ENCODE measurements around the gene RWDD4.

The RWDD4 gene

GRCh38 chr4:183636923-183637322, 22.1 kb downstream of the RWDD4 start:
- H2AK5ac ChIP-seq (ENCODE audit: low read length) = no peak overlapping the region
- no peak overlapping the region for H4K12ac ChIP-seq (ENCODE audit: low read depth, low read length)
- H2BK120ac ChIP-seq (ENCODE audit: insufficient read depth, low read length, poor library complexity) = no peak overlapping the region
- H2AFZ ChIP-seq (ENCODE audit: insufficient read depth, low read length, poor library complexity) = no peak overlapping the region
- no peak overlapping the region for H2BK5ac ChIP-seq (ENCODE audit: low read depth, low read length, poor library complexity)
- no peak overlapping the region for H2BK12ac ChIP-seq (ENCODE audit: low read length)
- H3K23ac ChIP-seq (ENCODE audit: low read length) = no peak overlapping the region
- no peak overlapping the region for H3K9ac ChIP-seq (ENCODE audit: low read length)
- peaks cover 2% of the 10 kb centered on the region for H3K9me3 ChIP-seq (ENCODE audit: insufficient read depth, low read depth, low read length)
- H3K79me1 ChIP-seq (ENCODE audit: low read length) = no peaks in the 10 kb centered on the region
- H3K36me3 ChIP-seq (ENCODE audit: control insufficient read depth in 1 of 2, insufficient read depth in 2 of 2, low read length in 2 of 2) = no peaks in the 10 kb centered on the region
- no peaks in the 10 kb centered on the region for H3K27me3 ChIP-seq (ENCODE audit: insufficient read depth, low read length)
- DNase-seq = no peak
- H3K14ac ChIP-seq (ENCODE audit: low read length) = no peak overlapping the region
- H4K8ac ChIP-seq (ENCODE audit: low read depth, low read length) = no peak overlapping the region
- H4K91ac ChIP-seq (ENCODE audit: low read depth, low read length) = no peak overlapping the region
- H3K4ac ChIP-seq (ENCODE audit: low read depth, low read length) = no peak overlapping the region
- H3K4me1 ChIP-seq (ENCODE audit: control insufficient read depth in 1 of 2, insufficient read depth in 2 of 2, low read length in 2 of 2) = no peaks in the 10 kb centered on the region
- WGBS (ENCODE audit: extremely low coverage, insufficient coverage, insufficient read length) = no CpG with 5 or more reads among the region's 5 CpGs
- no peaks in the 10 kb centered on the region for H3K79me2 ChIP-seq (ENCODE audit: control insufficient read depth, insufficient read depth, low read length, poor library complexity)
- no peak overlapping the region for H3K4me3 ChIP-seq (ENCODE audit: low read depth, low read length)
- H3K18ac ChIP-seq (ENCODE audit: low read length) = no peak overlapping the region
- no peak overlapping the region for H3K4me2 ChIP-seq (ENCODE audit: low read length)
- H3K27ac ChIP-seq (ENCODE audit: low read depth, low read length) = no peak overlapping the region

- H3K18ac ChIP-seq (ENCODE audit: low read length) = no peak overlapping the region
- H2AFZ ChIP-seq (ENCODE audit: insufficient read depth, low read length, poor library complexity) = no peak overlapping the region
- H3K4me3 ChIP-seq (ENCODE audit: low read depth, low read length) = no peak overlapping the region
- H3K79me1 ChIP-seq (ENCODE audit: low read length) = no peaks in the 10 kb centered on the region
- no peak overlapping the region for H3K14ac ChIP-seq (ENCODE audit: low read length)
- no peak overlapping the region for H3K27ac ChIP-seq (ENCODE audit: low read depth, low read length)
- H3K4me2 ChIP-seq (ENCODE audit: low read length) = no peak overlapping the region
- H3K9ac ChIP-seq (ENCODE audit: low read length) = no peak overlapping the region
- H4K8ac ChIP-seq (ENCODE audit: low read depth, low read length) = no peak overlapping the region
- H4K12ac ChIP-seq (ENCODE audit: low read depth, low read length) = no peak overlapping the region
- no peak overlapping the region for H2BK12ac ChIP-seq (ENCODE audit: low read length)
- no peak overlapping the region for H3K4ac ChIP-seq (ENCODE audit: low read depth, low read length)
- no peak overlapping the region for H2BK5ac ChIP-seq (ENCODE audit: low read depth, low read length, poor library complexity)
- H2AK5ac ChIP-seq (ENCODE audit: low read length) = no peak overlapping the region
- no peak overlapping the region for H2BK120ac ChIP-seq (ENCODE audit: insufficient read depth, low read length, poor library complexity)
- H4K91ac ChIP-seq (ENCODE audit: low read depth, low read length) = no peak overlapping the region
- H3K9me3 ChIP-seq (ENCODE audit: insufficient read depth, low read depth, low read length) = peaks cover 2% of the 10 kb centered on the region
- WGBS (ENCODE audit: extremely low coverage, insufficient coverage, insufficient read length) = no CpG with 5 or more reads among the region's 8 CpGs
- no peaks in the 10 kb centered on the region for H3K79me2 ChIP-seq (ENCODE audit: control insufficient read depth, insufficient read depth, low read length, poor library complexity)
- no peaks in the 10 kb centered on the region for H3K36me3 ChIP-seq (ENCODE audit: control insufficient read depth in 1 of 2, insufficient read depth in 2 of 2, low read length in 2 of 2)
- no peak overlapping the region for H3K23ac ChIP-seq (ENCODE audit: low read length)
- H3K4me1 ChIP-seq (ENCODE audit: control insufficient read depth in 1 of 2, insufficient read depth in 2 of 2, low read length in 2 of 2) = no peaks in the 10 kb centered on the region
- no peaks in the 10 kb centered on the region for H3K27me3 ChIP-seq (ENCODE audit: insufficient read depth, low read length)
- DNase-seq = no peak
Measured at GRCh38 chr4:183636503-183636902, 22.5 kb downstream of the RWDD4 start.

- Histone ChIP-seq H2AFZ (ENCODE audit: insufficient read depth, low read length, poor library complexity) (no peak overlapping the region), H3K14ac (ENCODE audit: low read length) (no peak overlapping the region), H3K27ac (ENCODE audit: low read depth, low read length) (no peak overlapping the region), H3K4me2 (ENCODE audit: low read length) (no peak overlapping the region), H3K23ac (ENCODE audit: low read length) (no peak overlapping the region), H3K79me2 (ENCODE audit: control insufficient read depth, insufficient read depth, low read length, poor library complexity) (no peaks in the 10 kb centered on the region), H3K9me3 (ENCODE audit: insufficient read depth, low read depth, low read length) (peaks cover 2% of the 10 kb centered on the region), H3K18ac (ENCODE audit: low read length) (no peak overlapping the region), H2BK5ac (ENCODE audit: low read depth, low read length, poor library complexity) (no peak overlapping the region), H3K4ac (ENCODE audit: low read depth, low read length) (no peak overlapping the region), H2BK120ac (ENCODE audit: insufficient read depth, low read length, poor library complexity) (no peak overlapping the region), H2BK12ac (ENCODE audit: low read length) (no peak overlapping the region), H4K12ac (ENCODE audit: low read depth, low read length) (no peak overlapping the region), H4K8ac (ENCODE audit: low read depth, low read length) (no peak overlapping the region), H4K91ac (ENCODE audit: low read depth, low read length) (no peak overlapping the region), H3K79me1 (ENCODE audit: low read length) (no peaks in the 10 kb centered on the region), H2AK5ac (ENCODE audit: low read length) (no peak overlapping the region), H3K9ac (ENCODE audit: low read length) (no peak overlapping the region), H3K36me3 (ENCODE audit: control insufficient read depth in 1 of 2, insufficient read depth in 2 of 2, low read length in 2 of 2) (no peaks in the 10 kb centered on the region), H3K27me3 (ENCODE audit: insufficient read depth, low read length) (no peaks in the 10 kb centered on the region), H3K4me3 (ENCODE audit: low read depth, low read length) (no peak overlapping the region), H3K4me1 (ENCODE audit: control insufficient read depth in 1 of 2, insufficient read depth in 2 of 2, low read length in 2 of 2) (no peaks in the 10 kb centered on the region)
- WGBS (ENCODE audit: extremely low coverage, insufficient coverage, insufficient read length) = 100% methylated on average over 1 of the region's 5 CpGs
- no peak for DNase-seq
Measured at GRCh38 chr4:183635741-183636140, 23.2 kb downstream of the RWDD4 start.

GRCh38 chr4:183635321-183635720, 23.7 kb downstream of the RWDD4 start:
- Histone ChIP-seq H3K79me2 (ENCODE audit: control insufficient read depth, insufficient read depth, low read length, poor library complexity) (no peaks in the 10 kb centered on the region), H3K23ac (ENCODE audit: low read length) (no peak overlapping the region), H2BK5ac (ENCODE audit: low read depth, low read length, poor library complexity) (no peak overlapping the region), H3K27me3 (ENCODE audit: insufficient read depth, low read length) (no peaks in the 10 kb centered on the region), H3K27ac (ENCODE audit: low read depth, low read length) (no peak overlapping the region), H3K36me3 (ENCODE audit: control insufficient read depth in 1 of 2, insufficient read depth in 2 of 2, low read length in 2 of 2) (no peaks in the 10 kb centered on the region), H2AK5ac (ENCODE audit: low read length) (no peak overlapping the region), H3K4me2 (ENCODE audit: low read length) (no peak overlapping the region), H2BK120ac (ENCODE audit: insufficient read depth, low read length, poor library complexity) (no peak overlapping the region), H3K9ac (ENCODE audit: low read length) (no peak overlapping the region), H3K14ac (ENCODE audit: low read length) (no peak overlapping the region), H3K4me1 (ENCODE audit: control insufficient read depth in 1 of 2, insufficient read depth in 2 of 2, low read length in 2 of 2) (no peaks in the 10 kb centered on the region), H4K12ac (ENCODE audit: low read depth, low read length) (no peak overlapping the region), H3K9me3 (ENCODE audit: insufficient read depth, low read depth, low read length) (peaks cover 2% of the 10 kb centered on the region), H2AFZ (ENCODE audit: insufficient read depth, low read length, poor library complexity) (no peak overlapping the region), H3K79me1 (ENCODE audit: low read length) (no peaks in the 10 kb centered on the region), H3K4ac (ENCODE audit: low read depth, low read length) (no peak overlapping the region), H2BK12ac (ENCODE audit: low read length) (no peak overlapping the region), H3K18ac (ENCODE audit: low read length) (no peak overlapping the region), H4K8ac (ENCODE audit: low read depth, low read length) (no peak overlapping the region), H3K4me3 (ENCODE audit: low read depth, low read length) (no peak overlapping the region), H4K91ac (ENCODE audit: low read depth, low read length) (no peak overlapping the region)
- no CpG with 5 or more reads among the region's 10 CpGs for WGBS (ENCODE audit: extremely low coverage, insufficient coverage, insufficient read length)
- DNase-seq = no peak
